NCI-H82 (cell line): Measurements from ENCODE around the gene STARD13.

ENCODE experiments used
- DNase-seq: peaks from one replicate; lab custom pipeline; 2025; lab: John Stamatoyannopoulos, UW

The STARD13 gene

GRCh38 chr13:33307843-33308242 lies 22.3 kb upstream of the STARD13 start:
- DNase-seq: no peak

- DNase-seq: no peak
These were observed 18.5 kb upstream of the STARD13 start for GRCh38 chr13:33303855-33304597.

GRCh38 chr13:33299626-33300025 lies 14.1 kb upstream of the STARD13 start:
- no peak for DNase-seq

DNA sequence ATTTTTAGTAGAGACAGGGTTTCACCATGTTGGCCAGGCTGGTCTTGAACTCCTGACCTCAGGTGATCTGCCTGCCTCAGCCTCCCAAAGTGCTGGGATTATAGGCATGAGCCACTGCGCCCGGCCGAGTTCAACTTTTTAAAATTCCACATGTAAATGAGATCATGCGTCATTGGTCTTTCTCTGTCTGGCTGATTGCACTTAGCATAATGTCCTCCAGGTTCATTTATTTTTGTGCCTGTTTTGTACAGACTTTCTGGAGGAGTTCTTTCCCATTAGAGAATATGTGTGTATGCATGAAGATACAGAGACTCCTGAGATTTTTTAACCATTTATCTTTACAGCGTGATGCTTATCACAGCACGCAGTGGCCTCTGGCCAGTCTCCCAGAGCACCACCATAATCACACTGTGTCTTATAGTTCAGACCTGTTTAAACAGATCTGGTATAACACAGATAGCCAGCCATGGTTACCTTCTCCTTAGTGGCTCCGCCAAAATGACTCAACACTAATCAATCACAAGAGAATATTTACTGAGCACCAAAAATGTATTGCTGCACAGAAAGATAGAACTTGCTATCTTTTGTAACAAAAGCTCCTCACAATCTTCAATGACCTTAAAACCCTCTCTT lies 11.4 kb upstream of the STARD13 start:
- no peak for DNase-seq

DNA sequence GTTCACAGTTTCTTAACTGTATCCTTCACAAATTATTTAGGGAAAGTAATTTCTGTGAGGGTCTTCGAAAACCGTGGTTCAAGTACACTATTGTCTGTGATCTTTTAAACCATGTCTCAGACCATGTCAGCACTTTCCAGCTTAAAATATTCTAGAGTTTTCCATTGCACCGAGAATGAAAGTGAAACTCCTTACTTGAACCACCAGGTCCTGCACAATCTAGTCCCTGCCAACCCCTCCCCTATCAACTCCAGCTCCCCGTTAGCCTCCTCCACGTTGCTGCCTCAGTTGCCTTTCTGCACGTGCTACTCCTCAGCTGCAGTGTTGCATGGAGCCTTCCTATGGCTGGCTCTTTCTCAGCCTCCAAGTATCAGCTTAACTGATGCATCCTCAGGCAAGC lies 7.2 kb upstream of the STARD13 start:
- no peak for DNase-seq

DNA sequence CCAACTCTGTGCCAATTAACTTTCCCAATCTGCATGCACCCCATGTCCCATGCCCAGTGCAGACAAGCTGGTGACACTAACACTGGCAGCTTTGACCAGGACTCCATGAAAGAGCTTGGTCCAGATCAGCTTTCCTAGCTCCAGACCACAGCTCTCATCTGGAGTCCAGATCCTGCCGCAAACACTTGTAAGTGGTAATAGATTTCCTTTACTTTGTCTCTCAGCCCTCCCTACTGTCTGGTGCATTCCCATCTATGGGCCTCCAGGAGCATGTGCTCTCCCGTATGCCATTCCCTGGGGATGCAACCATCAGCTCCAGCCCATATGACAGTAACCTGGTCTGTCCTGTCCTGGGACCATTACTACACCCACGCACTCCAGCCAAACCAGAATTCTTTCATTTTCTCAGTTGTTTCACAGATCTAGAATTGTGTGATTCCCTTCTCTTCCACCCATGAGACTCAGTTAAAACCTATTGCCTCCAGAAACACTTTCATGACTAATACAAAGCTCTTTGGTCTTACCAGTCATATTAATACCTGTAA lies 4.9 kb upstream of the STARD13 start:
- no peak for DNase-seq

- no peak for DNase-seq
These were observed 4.4 kb upstream of the STARD13 start for GRCh38 chr13:33289966-33290365.

DNA sequence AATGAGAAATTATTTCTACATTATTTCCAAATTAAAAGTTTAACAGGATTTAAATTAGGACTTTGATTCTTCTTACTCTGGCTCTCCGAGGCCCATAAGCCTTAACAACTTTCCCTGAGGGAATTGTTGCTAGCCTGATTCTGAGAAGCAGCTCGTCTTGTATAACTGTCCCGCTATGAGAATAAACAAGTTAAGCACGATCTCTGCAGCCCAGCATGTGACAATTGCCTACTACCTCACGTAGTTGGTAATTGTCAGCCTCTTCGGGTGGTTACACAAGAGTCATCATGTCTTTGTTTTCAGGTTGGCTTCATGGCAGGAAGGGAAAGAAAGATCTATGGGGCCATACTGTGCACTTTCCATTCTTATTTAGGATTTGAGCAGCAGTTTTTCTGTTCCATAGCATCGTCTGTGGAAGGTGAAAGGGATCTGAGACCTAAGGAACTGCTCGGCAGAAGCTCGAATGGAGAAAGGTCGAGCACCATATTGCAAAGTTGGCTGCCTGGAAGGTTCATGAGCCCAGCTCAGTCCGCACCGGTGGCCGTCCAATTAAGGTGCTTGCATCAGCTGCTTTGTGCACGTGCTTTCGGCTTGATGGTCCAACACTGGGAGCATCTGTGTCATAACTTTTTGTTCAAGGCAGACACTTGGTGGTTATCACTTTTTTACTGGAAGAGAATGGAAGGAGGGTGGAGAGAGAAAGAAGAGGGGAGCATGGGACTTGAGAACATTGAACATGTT lies 1.8 kb upstream of the STARD13 start:
- no peak for DNase-seq

- DNase-seq: no peak
These were observed 573 bp upstream of the STARD13 start for GRCh38 chr13:33286128-33286527.

DNA sequence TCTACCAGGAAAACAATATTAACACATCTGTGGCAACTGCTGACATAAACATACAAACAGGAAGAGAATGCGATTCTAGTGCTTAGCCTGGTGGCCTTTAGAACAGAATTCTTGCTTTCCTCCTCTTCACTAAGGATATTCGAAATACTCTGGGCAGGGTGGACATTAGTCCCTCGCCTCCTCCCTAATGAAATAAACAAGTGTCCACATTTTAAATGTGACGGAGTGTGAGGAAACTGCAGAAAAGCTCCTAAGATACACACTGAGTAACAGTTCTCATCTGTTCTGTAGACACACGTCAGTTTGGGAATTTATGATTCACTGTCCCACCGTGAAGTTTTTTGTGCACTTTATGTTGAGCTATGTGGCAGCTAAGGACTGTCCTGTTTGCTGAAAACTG lies 639 bp downstream of the STARD13 start:
- DNase-seq: no peak

- DNase-seq: no peak
These were observed 1.5 kb downstream of the STARD13 start for GRCh38 chr13:33284031-33284430.

DNA sequence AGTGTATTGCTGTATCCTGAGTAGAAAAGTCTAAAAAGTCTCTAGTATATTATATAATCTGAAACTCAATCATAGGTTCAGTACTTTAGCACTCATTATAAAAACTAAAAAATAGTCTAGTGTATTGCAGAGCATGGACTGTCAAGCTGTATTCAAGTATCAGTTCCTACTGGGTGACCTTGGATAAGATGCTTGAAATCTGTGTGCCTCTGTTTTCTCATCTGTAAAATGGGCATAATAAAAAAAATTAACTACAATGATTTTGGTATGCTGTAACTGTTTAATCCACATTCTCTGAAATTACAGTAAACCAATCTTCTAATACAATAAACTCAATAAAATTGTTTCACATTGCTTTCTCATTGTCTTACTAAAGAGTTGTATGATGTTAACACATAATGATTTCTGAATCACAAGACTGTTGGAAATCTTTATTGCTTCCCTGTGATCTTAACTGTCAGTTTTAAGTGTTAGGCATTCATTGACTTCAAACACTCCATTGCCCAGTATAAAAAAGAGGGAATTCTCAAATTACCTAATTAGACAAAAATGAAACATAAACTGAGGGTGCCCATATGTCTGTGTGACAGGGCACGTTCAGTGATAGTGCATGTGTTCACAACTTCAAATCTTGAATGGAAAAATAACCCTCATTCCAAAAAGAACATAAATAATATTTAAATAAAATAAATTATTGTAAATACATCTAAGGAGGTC lies 2.2 kb downstream of the STARD13 start:
- DNase-seq: no peak

GRCh38 chr13:33281951-33282595 lies 3.5 kb downstream of the STARD13 start:
- DNase-seq: no peak

- no peak for DNase-seq
These were observed 4.6 kb downstream of the STARD13 start for GRCh38 chr13:33280923-33281322.

DNA sequence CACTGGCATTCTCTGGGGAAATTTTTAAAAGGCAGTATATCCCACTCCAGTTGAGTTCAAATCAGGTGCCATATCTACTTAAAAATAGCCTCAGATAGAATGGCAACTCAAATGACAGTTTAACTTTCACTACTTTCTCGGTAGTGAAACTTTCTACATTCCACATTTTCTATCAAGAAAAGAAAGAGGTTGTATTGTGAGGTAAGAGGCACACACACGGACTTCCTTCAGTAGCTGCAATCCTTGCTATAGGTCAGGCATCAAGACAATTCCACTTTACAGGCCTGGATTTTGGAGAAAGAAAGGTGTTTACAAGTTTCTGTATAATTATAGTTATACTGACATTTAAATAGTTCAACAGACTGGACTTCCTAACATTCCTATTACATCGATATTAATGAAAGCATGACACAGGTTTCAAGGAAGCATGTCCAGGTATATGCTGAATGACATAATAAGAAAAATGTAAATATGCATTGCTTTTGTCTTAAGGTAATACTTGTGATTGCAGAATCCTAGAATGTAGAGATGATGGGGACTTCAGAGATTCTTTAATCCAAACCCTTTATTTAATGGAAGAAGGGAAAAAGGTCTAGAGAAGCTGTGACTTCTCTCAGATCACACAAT lies 5.2 kb downstream of the STARD13 start:
- no peak for DNase-seq

- DNase-seq: no peak
These were observed 5.9 kb downstream of the STARD13 start for GRCh38 chr13:33279414-33280278.

DNA sequence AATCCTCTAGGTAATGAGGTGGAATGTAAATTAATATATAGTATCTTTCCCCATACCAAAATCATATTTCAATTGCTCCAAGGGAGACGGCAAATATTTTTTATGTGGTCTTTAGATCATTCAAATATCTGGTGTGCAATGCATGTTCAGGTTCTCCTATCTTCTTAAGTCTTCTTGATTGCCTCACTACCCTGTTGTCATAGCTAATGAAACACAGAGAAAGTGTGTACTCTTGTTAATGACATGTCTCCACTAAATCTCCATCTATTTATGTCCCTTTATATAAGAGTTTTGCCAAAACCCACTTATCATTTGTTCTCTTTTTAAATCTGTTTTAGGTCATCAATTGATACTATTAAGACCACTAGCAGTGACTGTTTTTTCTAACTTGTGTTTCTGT lies 6.6 kb downstream of the STARD13 start:
- no peak for DNase-seq

- no peak for DNase-seq
These were observed 7.6 kb downstream of the STARD13 start for GRCh38 chr13:33277946-33278345.

GRCh38 chr13:33277037-33277740 lies 8.4 kb downstream of the STARD13 start:
- DNase-seq: no peak

GRCh38 chr13:33276570-33276969 lies 9.0 kb downstream of the STARD13 start:
- DNase-seq: no peak
